Activated CD4-positive, alpha-beta T cell treated with anti-CD3 and anti-CD28 coated beads, Interleukin-2, amount 10 ng/mL, durations not matched to agents 7 days and 5 days (primary cell): ENCODE data around the gene MPPED2. TPM values are rescaled to one million over a fixed set of nuclear protein-coding genes. Genes with fewer than 3 reads are reported as not detected.

Experiments used
- CTCF ChIA-PET: fragments of 350-600 bp; sonication (Branson Sonifier 250); formaldehyde crosslinking; loops from one replicate; lab custom pipeline; 2021; ENCODE audit warnings: antibody characterized with exemption; lab: Charles Lee
- POLR2A ChIA-PET: fragments of 350-600 bp; sonication (Branson Sonifier 250); formaldehyde crosslinking; loops from one replicate; lab custom pipeline; 2021; ENCODE audit warnings: antibody characterized with exemption; lab: Charles Lee
- DNase-seq: peaks from one replicate; pipeline ENCODE4 v3.0.0-alpha.2; 2020
- H3K27ac Mint-ChIP-seq: one replicate; pipeline ENCODE4 v1.8.0; 2021; ENCODE audit warnings: mild to moderate bottlenecking, moderate library complexity, mixed read lengths
- H3K27me3 Mint-ChIP-seq: one replicate; pipeline ENCODE4 v1.8.0; 2021; ENCODE audit warnings: mixed read lengths
- H3K36me3 Mint-ChIP-seq: one replicate; pipeline ENCODE4 v1.8.0; 2021; ENCODE audit warnings: low read depth, mixed read lengths
- H3K4me1 Mint-ChIP-seq: one replicate; pipeline ENCODE4 v1.8.0; 2021; ENCODE audit warnings: mixed read lengths
- H3K4me3 Mint-ChIP-seq: one replicate; pipeline ENCODE4 v1.8.0; 2021; ENCODE audit warnings: mild to moderate bottlenecking, moderate library complexity, mixed read lengths
- H3K9me3 Mint-ChIP-seq: one replicate; pipeline ENCODE4 v1.8.0; 2021; ENCODE audit warnings: mixed read lengths
- total RNA-seq, 2 experiments: library from RNA; stranded (reverse); gene quantifications; one replicate each; pipeline ENCODE4 v1.2.3, GENCODE V29; 2021

MPPED2 gene
- total RNA-seq, 2 experiments from 2014 or later = 0.33 TPM; not detected in 1

DNA sequence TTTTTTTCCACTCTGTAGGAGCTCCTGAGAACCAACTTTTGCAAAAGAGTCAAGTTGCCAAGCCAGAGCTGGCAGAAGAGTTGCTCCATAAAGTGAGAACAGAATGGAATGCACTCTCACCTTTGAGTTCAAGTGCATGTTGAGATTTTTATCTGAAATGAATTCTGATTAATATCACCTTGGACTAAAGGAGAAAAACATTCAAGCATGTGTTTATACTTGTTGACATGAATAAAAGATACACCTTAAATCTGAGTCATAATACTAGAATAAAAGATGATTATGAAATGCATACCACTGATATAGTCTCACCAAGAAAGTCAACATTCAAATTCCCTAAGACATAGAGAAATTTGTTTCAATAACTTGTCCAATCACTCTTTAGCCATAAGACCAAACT lies 225.4 kb downstream of the MPPED2 start:
- Mint-ChIP-seq H3K27me3 (no peaks in the 10 kb centered on the region), H3K9me3 (no peaks in the 10 kb centered on the region), H3K4me1 (no peaks in the 10 kb centered on the region), H3K36me3 (no peaks in the 10 kb centered on the region), H3K4me3 (no peak overlapping the region), H3K27ac (no peak overlapping the region)
- POLR2A ChIA-PET = no interaction called here
- CTCF ChIA-PET = no interaction called here
- no peak for DNase-seq
